B cell (primary cell): ENCODE data around the gene TGM6. TPM values are rescaled to one million over a fixed set of nuclear protein-coding genes. Genes with fewer than 3 reads are reported as not detected.

Experiments
- polyA plus RNA-seq: library from polyadenylated mRNA; depleted of rRNA; stranded (reverse); fragments of >200 nt; gene quantifications from 2 replicates; pipeline ENCODE4 v1.2.3, GENCODE V29; 2012
- small RNA-seq: library from RNA; depleted of rRNA; stranded (forward); fragments of <200 nt; gene quantifications from one replicate; pipeline ENCODE3, GENCODE V24; 2012; ENCODE audit warnings: low replicate concordance, low read depth; ENCODE audit not compliant: insufficient read length
- total RNA-seq, 2 donors: library from RNA; stranded (reverse); fragments of 120-200 nt in 1 of 2; gene quantifications; 1 replicate in 1 of 2; 2 replicates in 1 of 2; pipeline versions ENCODE4 v1.2.3 to v1.2.4, GENCODE V29; 2013 to 2022

The TGM6 gene
- total and polyA plus RNA-seq, 2 donors (not counting 1 experiment from before 2014, with no cell fraction given): not detected

Small RNAs within 50 kb of the gene (small RNA-seq; reads per million reads assigned to genes)
- gene RF00019: not detected

Other genes starting within 250 kb of the TGM6 start
- gene TGM3, start 84.9 kb upstream of the TGM6 start, total RNA-seq: not detected in 2 replicates
- gene TGM3, start 84.9 kb upstream of the TGM6 start, polyA plus RNA-seq: not detected in 2 replicates
- gene SNRPB, start 89.9 kb downstream of the TGM6 start, total RNA-seq: 117 and 123 TPM in 2 replicates
- 151 and 181 TPM in 2 replicates for gene SNRPB, start 89.9 kb downstream of the TGM6 start, polyA plus RNA-seq
- 19.8 and 23.4 TPM in 2 replicates for gene ZNF343, start 128.0 kb downstream of the TGM6 start, total RNA-seq
- 11.6 and 12.3 TPM in 2 replicates for gene ZNF343, start 128.0 kb downstream of the TGM6 start, polyA plus RNA-seq
- not detected in 2 replicates for gene TMC2, start 155.7 kb downstream of the TGM6 start, total RNA-seq
- gene TMC2, start 155.7 kb downstream of the TGM6 start, polyA plus RNA-seq: not detected in 2 replicates